DND-41 (cell line): ENCODE measurements around the gene HOMER1.

Source experiments
- ATAC-seq: fragments of 200-7000 bp; cut with Tn5 transposase; 3 replicates; pipeline ENCODE4 v1.9.1; 2021; ENCODE audit warnings: low read depth; ENCODE audit not compliant: insufficient read depth
- DNase-seq: peaks from one replicate; pipeline ENCODE4 v3.0.0-alpha.2; 2020
- H2AFZ ChIP-seq: 2 replicates; pipeline ENCODE4 v1.6.0; 2012; ENCODE audit warnings: low read depth, low read length
- H3K27ac ChIP-seq: 2 replicates; pipeline ENCODE4 v1.5.1; 2012; ENCODE audit warnings: low read length, inconsistent platforms
- H3K27me3 ChIP-seq: fragments of 200-600 bp; sonication (generic); 2 replicates; pipeline ENCODE4 v1.6.0; 2012; ENCODE audit warnings: low read length, mild to moderate bottlenecking, inconsistent platforms; ENCODE audit not compliant: insufficient read depth, poor library complexity
- H3K36me3 ChIP-seq: 2 replicates; pipeline ENCODE4 v1.5.1; 2012; ENCODE audit warnings: low read length, inconsistent platforms; ENCODE audit not compliant: insufficient read depth
- H3K4me1 ChIP-seq: 2 replicates; pipeline ENCODE4 v1.5.1; 2012; ENCODE audit warnings: mild to moderate bottlenecking, low read length; ENCODE audit not compliant: insufficient read depth
- H3K4me2 ChIP-seq: 2 replicates; pipeline ENCODE4 v1.6.0; 2012; ENCODE audit warnings: mild to moderate bottlenecking, moderate library complexity, low read length, inconsistent platforms; ENCODE audit not compliant: insufficient read depth
- H3K4me3 ChIP-seq, 2 experiments: fragments of 200-600 bp in 1 of 2; shearing (Covaris generic) in 1 of 2; 2 replicates each; pipeline ENCODE4 v1.5.1; 2012 to 2016; ENCODE audit warnings: inconsistent platforms in 2 of 2, low read length in 2 of 2, mild to moderate bottlenecking in 2 of 2, low read depth in 1 of 2, moderate library complexity in 1 of 2
- H3K79me2 ChIP-seq: 2 replicates; pipeline ENCODE4 v1.6.0; 2012; ENCODE audit warnings: low read length, inconsistent platforms; ENCODE audit not compliant: insufficient read depth
- H3K9ac ChIP-seq: 2 replicates; pipeline ENCODE4 v1.6.0; 2012; ENCODE audit warnings: low read depth, mild to moderate bottlenecking, inconsistent platforms, low read length, moderate library complexity
- H3K9me3 ChIP-seq: 2 replicates; pipeline ENCODE4 v1.5.1; 2012; ENCODE audit warnings: low read length, moderate library complexity, mild to moderate bottlenecking, inconsistent platforms; ENCODE audit not compliant: insufficient read depth, severe bottlenecking
- H4K20me1 ChIP-seq: 2 replicates; pipeline ENCODE4 v1.6.0; 2012; ENCODE audit warnings: low read length; ENCODE audit not compliant: insufficient read depth
- EZH2 ChIP-seq: IDR thresholded peaks from 3 replicates; pipeline ENCODE4 v1.6.1; 2012; ENCODE audit warnings: borderline replicate concordance, low read depth, mild to moderate bottlenecking, moderate library complexity, low read length, inconsistent platforms; ENCODE audit not compliant: severe bottlenecking
- TF ChIP-seq, protein P1 (sequence below): IDR thresholded peaks from 2 replicates; pipeline ENCODE4 v1.5.1; 2012; ENCODE audit warnings: borderline replicate concordance, low read length, moderate library complexity, mild to moderate bottlenecking; ENCODE audit not compliant: poor library complexity, severe bottlenecking; ENCODE audit errors: extremely low read depth

The HOMER1 gene

GRCh38 chr5:79481574-79481973 lies 32.4 kb downstream of the HOMER1 start:
- no peak overlapping the region for H2AFZ ChIP-seq
- ATAC-seq (no peak), DNase-seq (no peak)
- H3K4me1 ChIP-seq, result no peaks in the 10 kb centered on the region
- no peaks in the 10 kb centered on the region for H3K9me3 ChIP-seq
- H3K27ac ChIP-seq, result no peak overlapping the region
- H3K4me2 ChIP-seq, result no peak overlapping the region
- H3K36me3 ChIP-seq, result no peaks in the 10 kb centered on the region
- TF ChIP-seq, protein P1, sequence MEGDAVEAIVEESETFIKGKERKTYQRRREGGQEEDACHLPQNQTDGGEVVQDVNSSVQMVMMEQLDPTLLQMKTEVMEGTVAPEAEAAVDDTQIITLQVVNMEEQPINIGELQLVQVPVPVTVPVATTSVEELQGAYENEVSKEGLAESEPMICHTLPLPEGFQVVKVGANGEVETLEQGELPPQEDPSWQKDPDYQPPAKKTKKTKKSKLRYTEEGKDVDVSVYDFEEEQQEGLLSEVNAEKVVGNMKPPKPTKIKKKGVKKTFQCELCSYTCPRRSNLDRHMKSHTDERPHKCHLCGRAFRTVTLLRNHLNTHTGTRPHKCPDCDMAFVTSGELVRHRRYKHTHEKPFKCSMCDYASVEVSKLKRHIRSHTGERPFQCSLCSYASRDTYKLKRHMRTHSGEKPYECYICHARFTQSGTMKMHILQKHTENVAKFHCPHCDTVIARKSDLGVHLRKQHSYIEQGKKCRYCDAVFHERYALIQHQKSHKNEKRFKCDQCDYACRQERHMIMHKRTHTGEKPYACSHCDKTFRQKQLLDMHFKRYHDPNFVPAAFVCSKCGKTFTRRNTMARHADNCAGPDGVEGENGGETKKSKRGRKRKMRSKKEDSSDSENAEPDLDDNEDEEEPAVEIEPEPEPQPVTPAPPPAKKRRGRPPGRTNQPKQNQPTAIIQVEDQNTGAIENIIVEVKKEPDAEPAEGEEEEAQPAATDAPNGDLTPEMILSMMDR, result no peak
- TF ChIP-seq EZH2, result no peak
- no peaks in the 10 kb centered on the region for H4K20me1 ChIP-seq
- no peaks in the 10 kb centered on the region; the same call in 1 of the 2 replicates for H3K79me2 ChIP-seq
- H3K9ac ChIP-seq, result no peak overlapping the region
- H3K4me3 ChIP-seq, result no peak overlapping the region
- H3K27me3 ChIP-seq, result no peaks in the 10 kb centered on the region

- no peak for DNase-seq
- no peak for ATAC-seq
- H3K36me3 ChIP-seq, result no peaks in the 10 kb centered on the region
- H4K20me1 ChIP-seq, result 0 out of 2 replicates have a peak, but pooled peaks cover under 1% of the 10 kb centered on the region
- H3K4me1 ChIP-seq, result no peaks in the 10 kb centered on the region
- H2AFZ ChIP-seq, result no peak overlapping the region
- H3K4me3 ChIP-seq, result no peak overlapping the region
- no peaks in the 10 kb centered on the region for H3K9me3 ChIP-seq
- H3K27me3 ChIP-seq, result no peaks in the 10 kb centered on the region
- TF ChIP-seq, protein P1, result no peak
- no peak for TF ChIP-seq EZH2
- H3K9ac ChIP-seq, result no peak overlapping the region
- no peak overlapping the region for H3K27ac ChIP-seq
- H3K4me2 ChIP-seq, result no peak overlapping the region
- no peaks in the 10 kb centered on the region; the same call in 1 of the 2 replicates for H3K79me2 ChIP-seq
Observed at GRCh38 chr5:79480991-79481390, 32.9 kb downstream of the HOMER1 start.

- H3K79me2 ChIP-seq, result peaks cover 3% of the 10 kb centered on the region; the same call in 1 of the 2 replicates
- no peak overlapping the region for H3K27ac ChIP-seq
- peak; percentile 22; the same call in 1 of the 3 replicates for ATAC-seq
- DNase-seq, result no peak
- no peak overlapping the region for H3K4me3 ChIP-seq
- no peaks in the 10 kb centered on the region for H3K36me3 ChIP-seq
- no peak for TF ChIP-seq EZH2
- TF ChIP-seq, protein P1, result no peak
- H3K4me2 ChIP-seq, result no peak overlapping the region
- no peak overlapping the region for H2AFZ ChIP-seq
- H3K9ac ChIP-seq, result no peak overlapping the region
- no peaks in the 10 kb centered on the region for H3K4me1 ChIP-seq
- no peaks in the 10 kb centered on the region for H3K9me3 ChIP-seq
- no peaks in the 10 kb centered on the region for H3K27me3 ChIP-seq
- peaks cover 7% of the 10 kb centered on the region; the same call in 1 of the 2 replicates for H4K20me1 ChIP-seq
Observed at GRCh38 chr5:79475152-79475466, 38.8 kb downstream of the HOMER1 start.
